Erythroblast (primary cell): ENCODE data around the gene GPR160.

Experiments used
- DNase-seq, 2 experiments: peaks; one replicate each; lab custom pipeline; 2025; lab: John Stamatoyannopoulos, UW
- GATA1 ChIP-seq: IDR thresholded peaks from 2 replicates; pipeline ENCODE4 v1.6.1; 2011; ENCODE audit warnings: low read depth, mild to moderate bottlenecking, control low read depth, low read length, moderate library complexity
- POLR2A ChIP-seq: IDR thresholded peaks from 2 replicates; pipeline ENCODE4 v1.6.1; 2011; ENCODE audit warnings: mild to moderate bottlenecking, low read length

The GPR160 gene

DNA sequence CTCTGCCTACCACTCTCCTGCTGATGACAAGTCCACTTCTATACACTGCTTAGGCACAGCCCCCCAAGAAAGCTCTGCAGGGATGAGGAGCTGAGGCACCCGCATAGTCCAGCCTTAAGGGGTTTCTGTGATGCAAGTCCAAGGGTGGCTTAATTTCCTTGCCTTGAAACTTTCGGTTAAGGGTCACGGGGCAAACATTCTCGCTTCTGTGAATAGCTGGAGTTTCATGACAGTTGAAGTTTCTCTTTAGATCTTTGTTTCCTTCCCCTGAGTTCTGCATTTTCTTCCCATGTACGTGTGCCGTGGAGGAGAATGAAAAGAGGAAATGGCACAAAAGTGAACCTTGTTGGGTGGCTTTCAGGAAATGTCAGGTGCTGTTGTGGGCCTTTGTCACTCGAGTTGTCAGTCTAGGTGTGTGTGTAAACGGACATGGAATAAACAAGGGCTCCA lies 7.0 kb downstream of the GPR160 start:
- no peak for TF ChIP-seq POLR2A
- no peak for TF ChIP-seq GATA1
- DNase-seq = no peak

DNA sequence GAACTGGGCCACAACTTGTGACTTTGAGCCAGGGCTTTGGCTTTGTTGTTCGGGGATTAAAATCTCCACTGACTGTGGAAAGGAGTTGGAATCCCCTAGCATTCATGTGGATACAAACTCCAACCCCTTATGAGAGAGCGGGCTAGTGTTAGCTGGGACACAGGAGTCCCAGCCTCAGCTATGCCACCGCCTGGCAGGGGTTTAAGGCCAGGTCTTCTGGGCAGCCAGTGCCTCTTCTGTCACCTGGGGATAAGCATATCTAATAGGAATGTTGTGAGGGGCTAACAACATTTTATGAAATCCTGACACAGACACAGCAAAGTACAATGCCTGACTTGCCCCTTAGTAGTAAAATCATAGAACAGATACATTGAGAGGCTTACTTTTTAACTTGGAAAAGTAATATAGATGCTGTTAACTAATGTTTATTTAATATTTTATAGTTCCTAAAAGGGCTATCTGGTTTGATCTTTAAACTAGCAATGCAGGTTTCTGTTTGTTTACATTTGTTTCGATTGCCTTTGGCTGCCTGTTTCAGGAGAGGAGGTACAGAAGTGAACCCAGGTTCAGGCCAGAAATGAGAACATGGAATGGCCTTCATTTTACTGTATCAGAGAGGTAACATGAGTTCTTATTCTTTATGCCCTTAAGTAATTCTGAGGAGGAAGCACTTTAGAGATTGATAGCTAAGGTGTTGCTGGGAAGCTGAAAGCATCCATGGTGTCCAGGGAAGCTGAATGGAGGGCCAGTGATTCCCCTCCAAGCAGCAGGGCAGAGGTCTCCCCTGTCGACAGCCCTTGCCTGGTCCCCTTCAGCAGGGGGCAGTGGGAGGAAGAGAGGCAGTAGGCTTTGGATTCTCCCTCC lies 8.7 kb downstream of the GPR160 start:
- TF ChIP-seq POLR2A = no peak
- no peak for TF ChIP-seq GATA1
- no peak for DNase-seq

- no peak for DNase-seq
- TF ChIP-seq POLR2A (no peak), GATA1 (no peak)
These were observed 9.3 kb downstream of the GPR160 start for GRCh38 chr3:170047133-170047404.

DNA sequence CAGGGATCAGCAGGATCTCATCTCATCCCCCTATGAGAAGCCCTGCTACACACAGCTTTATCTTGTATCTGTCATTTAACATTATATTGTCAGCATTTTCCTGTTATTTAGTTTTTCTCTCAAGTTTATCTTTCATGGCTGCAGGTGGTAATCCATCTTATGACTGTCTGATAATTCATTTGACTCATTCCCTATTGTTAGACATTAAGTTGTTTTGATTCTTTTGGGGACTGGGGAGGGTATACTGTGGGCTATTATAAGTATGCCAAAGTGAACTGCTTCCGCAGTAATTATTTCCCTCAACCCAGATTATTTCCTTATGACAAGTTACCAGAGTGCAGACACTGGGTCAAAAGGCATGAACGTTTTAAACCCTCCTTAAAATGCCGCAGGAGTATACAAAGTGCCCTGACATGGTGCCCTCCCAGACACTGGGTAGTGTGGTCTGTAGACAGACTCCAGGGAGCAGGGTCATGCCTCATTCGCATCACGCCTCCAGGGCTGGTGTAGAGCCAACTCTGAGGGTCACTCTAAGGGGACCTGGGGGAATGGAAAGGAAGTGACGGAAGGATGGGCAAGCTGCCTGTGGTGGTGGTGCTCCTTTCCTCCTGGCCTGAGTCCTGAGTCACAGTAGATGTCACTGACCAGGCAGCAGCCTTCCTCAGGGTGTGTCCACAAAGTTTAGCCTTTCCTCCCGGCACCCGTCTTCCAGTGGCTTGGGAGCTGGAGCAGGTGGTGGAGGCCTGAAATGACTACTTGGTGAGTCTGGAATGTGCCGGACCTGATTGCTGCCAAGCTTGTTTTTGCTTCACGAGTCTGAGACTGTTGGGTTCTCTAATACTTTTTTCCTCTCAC lies 11.6 kb downstream of the GPR160 start:
- TF ChIP-seq GATA1 (no peak), POLR2A (no peak)
- no peak for DNase-seq

- DNase-seq = no peak
These were observed 13.0 kb downstream of the GPR160 start for GRCh38 chr3:170050753-170051152.

GRCh38 chr3:170052398-170052797 lies 14.6 kb downstream of the GPR160 start:
- no peak for DNase-seq
- TF ChIP-seq GATA1 = no peak
- TF ChIP-seq POLR2A = no peak

More at GRCh38 chr3:170050753-170051152, 13.0 kb downstream of the GPR160 start:
- TF ChIP-seq GATA1 (no peak), POLR2A (no peak)

- DNase-seq = peak; percentile 19 to 26
- TF ChIP-seq POLR2A (no peak), GATA1 (no peak)
These were observed 16.4 kb downstream of the GPR160 start for GRCh38 chr3:170054204-170054603.

GRCh38 chr3:170055209-170055608 lies 17.4 kb downstream of the GPR160 start:
- DNase-seq = no peak
- no peak for TF ChIP-seq POLR2A
- TF ChIP-seq GATA1 = no peak

GRCh38 chr3:170056710-170057454 lies 19.1 kb downstream of the GPR160 start:
- no peak for TF ChIP-seq GATA1
- no peak for TF ChIP-seq POLR2A
- DNase-seq = no peak

DNA sequence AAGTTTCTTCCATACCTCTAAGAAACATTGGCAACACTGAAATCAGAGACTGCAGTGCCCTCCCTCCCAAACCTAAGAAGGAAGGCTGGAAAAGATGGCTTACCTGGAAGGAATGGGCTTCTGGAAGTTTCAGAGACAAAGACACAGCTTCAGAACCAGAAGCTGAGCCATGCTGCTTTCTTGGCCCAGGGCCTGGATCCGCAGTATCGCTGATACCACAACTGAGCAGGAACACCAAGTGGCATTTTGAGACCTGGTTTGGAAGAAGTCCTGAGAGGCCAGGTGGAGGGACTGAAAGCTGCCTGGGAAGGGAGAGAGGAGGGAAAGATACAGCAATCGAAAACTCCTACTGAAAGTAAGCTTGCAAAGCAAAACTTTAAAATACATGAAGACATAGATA lies 19.8 kb downstream of the GPR160 start:
- DNase-seq = no peak
- no peak for TF ChIP-seq POLR2A
- no peak for TF ChIP-seq GATA1

GRCh38 chr3:170058127-170058526 lies 20.3 kb downstream of the GPR160 start:
- no peak for DNase-seq
- no peak for TF ChIP-seq GATA1
- no peak for TF ChIP-seq POLR2A

- TF ChIP-seq GATA1 (no peak), POLR2A (no peak)
- no peak for DNase-seq
These were observed 21.7 kb downstream of the GPR160 start for GRCh38 chr3:170059447-170059846.

DNA sequence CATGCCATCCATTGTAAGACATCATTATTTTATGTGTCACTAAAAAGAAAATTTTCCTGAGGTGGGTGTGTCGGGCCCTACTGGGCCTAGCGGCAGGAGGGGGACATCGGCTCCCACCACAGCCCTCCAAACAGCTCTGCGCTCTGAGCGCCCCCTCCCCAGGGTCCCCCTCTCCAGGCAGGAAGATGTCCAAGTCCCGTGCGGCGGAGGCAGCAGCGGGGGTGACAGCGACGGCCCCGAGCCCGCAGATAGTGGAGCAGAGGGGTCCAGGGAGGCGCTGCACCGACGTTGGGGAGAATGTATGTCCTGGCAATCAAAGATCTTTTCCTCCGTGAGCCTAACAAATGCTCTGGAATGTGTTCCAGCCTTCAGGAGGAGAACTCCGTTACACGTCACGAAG lies 24.3 kb downstream of the GPR160 start:
- DNase-seq = no peak
- TF ChIP-seq GATA1 (no peak), POLR2A (no peak)
